Embryonic facial prominence (tissue), 1 donor: ENCODE results near the gene CYSRT1.
A peak's percentile ranks its signal among the peaks of the same experiment; 100 is the strongest.
"Not testable (repeated sequence)": the region's sequence is repeated elsewhere in the genome, so short reads cannot be mapped to it uniquely, and the experiment has no call there.

ENCODE experiments used
- DNase-seq: peaks from one replicate; pipeline ENCODE4 v3.0.0-alpha.2; 2016; ENCODE audit errors: extremely low spot score

The CYSRT1 gene

DNA sequence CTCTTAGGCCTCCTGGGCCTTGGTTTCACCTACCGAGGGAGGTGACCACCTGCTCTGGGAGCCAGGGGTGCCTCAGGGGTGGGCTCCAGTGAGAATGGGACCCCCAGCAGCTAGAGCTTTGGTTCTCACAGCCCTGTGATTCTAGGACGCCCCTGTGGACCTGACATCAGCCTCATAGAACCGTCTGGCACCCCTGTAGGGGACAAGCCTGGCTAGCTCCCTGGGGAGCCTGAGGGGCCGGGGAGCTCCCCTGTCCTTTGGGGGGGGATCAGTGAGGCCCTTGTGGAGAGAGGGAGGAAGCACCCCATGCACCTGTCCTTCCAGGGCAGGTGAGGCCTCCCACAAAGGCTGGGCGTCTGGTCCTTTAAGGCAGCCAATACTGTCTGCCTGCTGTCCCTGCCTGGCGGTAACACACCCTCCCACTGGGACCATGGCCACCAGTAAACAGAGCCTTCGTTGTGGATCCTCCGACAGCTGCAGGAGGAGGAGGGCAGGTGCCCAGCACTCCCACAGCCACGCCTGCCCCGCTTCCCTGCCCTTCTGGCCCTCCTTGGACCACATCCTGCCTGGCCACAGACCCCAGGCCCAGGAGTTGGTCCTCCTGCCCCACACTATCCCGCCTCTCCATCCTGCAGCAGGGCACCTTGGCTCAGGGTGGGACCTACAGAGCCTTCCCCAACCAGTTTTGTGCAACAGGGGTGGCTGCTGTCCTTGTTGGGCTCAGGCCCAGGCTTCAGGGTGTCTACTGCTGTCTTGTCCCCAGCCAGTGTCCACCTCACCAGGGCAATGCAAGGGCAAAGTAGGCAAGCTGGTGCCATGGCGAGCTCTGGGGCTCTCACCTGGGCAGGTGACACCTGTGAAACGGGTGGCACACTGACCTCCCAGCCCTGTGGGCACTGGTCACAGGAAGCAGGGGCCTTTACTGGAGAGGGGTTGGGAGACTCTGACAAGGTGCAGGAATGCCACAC, 13.1 kb downstream of the CYSRT1 start:
- no peak for DNase-seq

DNA sequence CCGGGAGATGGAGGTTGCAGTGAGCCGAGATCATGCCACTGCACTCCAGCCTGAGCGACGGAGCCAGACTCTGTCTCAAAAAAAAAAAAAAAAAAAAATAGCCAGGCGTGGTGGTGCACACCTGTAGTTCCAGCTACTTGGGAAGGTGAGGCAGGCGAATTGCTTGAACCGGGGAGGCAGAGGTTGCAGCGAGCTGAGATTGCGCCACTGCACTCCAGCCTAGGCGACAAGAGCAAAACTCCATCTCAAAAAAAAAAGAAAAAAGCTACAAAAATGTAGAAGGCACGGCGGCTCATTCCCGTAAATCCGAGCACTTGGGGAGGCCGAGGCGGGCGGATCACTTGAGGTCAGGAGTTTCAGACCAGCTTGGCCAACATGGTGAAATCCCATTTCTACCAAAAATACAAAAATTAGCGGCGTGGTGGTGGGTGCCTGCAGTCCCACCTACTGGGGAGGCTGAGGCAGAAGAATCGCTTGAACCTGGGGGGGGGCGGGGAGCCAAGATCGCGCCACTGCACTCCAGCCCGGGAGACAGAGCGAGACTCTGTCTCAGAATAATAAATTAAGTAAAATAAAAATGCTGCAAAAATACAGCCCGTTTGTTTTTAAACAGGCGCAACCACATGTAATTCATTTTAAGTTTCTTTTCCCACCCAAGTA, 14.7 kb downstream of the CYSRT1 start:
- not testable (repeated sequence) for DNase-seq

- DNase-seq, result no peak
These were observed 15.4 kb downstream of the CYSRT1 start for GRCh38 chr9:137240318-137240840.

DNA sequence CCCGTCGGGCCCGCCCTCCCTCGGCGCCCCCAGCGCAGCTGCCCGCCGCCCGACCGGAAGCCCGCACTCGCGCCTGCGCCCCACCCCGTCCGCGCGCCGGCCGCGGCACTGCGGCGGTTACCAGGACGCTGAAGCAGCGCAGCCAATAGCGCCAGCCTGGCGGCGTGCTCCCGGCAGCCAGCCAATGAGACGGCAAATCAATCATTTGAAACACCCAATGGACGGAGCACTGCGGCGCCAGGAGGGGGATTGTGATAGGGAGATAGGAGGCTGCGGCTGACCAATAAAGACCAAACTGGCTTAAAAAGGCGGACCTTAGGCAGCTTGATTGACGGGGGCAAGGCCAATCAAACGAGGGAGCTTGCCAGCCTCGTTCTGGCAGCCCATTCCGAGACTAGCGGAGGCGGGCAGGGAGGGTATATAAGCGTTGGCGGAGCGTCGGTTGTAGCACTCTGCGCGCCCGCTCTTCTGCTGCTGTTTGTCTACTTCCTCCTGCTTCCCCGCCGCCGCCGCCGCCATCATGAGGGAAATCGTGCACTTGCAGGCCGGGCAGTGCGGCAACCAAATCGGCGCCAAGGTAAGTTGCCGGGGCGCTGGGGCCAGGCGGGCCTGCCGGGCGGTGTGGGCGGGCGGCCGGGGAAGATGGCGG, 16.0 kb downstream of the CYSRT1 start, which contains the start of gene TUBB4B:
TSS of gene TUBB4B (plus strand) at position 447 of the 649 bp plus-strand sequence. CDS start at position 521, 74 bp downstream.
- peak; percentile 100 for DNase-seq

- DNase-seq, result no peak
These were observed 16.7 kb downstream of the CYSRT1 start for GRCh38 chr9:137241490-137242268.

DNA sequence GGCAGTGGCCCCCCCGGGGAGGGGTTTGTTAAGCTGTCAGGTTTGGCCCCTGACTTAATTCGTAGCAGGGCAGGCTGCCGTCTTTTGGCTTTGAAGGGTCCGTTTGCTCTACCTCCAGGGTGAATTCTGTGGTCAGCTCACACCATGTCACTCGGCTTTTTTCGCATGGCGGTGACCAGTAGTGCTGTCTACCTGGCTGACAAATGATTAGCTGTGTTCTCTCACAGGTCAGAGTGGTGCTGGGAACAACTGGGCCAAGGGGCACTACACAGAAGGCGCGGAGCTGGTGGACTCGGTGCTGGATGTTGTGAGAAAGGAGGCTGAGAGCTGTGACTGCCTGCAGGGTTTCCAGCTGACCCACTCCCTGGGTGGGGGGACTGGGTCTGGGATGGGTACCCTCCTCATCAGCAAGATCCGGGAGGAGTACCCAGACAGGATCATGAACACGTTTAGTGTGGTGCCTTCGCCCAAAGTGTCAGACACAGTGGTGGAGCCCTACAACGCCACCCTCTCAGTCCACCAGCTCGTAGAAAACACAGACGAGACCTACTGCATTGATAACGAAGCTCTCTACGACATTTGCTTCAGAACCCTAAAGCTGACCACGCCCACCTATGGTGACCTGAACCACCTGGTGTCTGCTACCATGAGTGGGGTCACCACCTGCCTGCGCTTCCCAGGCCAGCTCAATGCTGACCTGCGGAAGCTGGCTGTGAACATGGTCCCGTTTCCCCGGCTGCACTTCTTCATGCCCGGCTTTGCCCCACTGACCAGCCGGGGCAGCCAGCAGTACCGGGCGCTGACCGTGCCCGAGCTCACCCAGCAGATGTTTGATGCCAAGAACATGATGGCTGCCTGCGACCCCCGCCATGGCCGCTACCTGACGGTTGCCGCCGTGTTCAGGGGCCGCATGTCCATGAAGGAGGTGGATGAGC, 17.6 kb downstream of the CYSRT1 start:
- DNase-seq, result no peak

DNA sequence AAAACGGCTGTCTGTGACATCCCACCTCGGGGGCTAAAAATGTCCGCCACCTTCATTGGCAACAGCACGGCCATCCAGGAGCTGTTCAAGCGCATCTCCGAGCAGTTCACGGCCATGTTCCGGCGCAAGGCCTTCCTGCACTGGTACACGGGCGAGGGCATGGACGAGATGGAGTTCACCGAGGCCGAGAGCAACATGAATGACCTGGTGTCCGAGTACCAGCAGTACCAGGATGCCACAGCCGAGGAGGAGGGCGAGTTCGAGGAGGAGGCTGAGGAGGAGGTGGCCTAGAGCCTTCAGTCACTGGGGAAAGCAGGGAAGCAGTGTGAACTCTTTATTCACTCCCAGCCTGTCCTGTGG, 18.3 kb downstream of the CYSRT1 start:
- not testable (repeated sequence) for DNase-seq

DNA sequence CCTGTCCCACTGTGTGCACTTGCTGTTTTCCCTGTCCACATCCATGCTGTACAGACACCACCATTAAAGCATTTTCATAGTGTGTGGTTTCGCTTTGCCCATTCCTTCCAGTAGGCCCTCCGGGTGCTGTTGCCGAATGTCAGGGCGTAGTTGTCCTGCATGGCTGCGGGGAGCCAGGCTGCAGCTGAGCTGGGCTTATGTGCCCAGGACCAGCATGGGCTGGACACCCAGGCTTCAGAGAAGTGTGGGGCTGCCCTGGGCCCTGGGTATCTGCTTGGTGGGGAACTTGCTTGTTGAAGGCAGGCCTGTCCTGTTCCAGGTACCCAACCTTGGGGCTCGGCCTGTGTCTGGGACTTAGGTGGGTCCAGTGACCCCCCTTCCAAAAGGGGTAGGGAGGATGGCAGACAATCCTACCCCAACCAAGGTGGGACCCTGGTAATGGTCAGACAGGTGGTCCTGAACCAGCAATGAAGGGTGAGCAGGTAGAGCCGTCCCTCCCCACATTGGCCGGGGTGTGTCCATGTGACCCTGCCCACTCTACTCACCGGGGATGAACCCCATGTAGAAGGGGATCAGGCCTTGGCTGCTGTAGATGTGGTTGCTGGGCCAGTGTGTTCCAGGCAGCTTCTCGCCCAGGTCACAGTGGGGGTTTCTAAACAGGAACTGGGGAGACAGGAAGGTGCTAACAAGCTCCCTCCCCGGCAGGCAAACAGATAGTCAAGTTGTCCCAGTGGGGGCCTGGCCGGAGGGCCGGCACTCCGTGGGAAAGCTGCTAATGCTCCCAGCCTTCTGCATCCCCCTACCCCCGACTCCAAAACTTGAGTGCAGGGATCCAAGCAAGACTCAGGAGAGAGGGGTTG, 18.9 kb downstream of the CYSRT1 start:
- DNase-seq, result no peak

DNA sequence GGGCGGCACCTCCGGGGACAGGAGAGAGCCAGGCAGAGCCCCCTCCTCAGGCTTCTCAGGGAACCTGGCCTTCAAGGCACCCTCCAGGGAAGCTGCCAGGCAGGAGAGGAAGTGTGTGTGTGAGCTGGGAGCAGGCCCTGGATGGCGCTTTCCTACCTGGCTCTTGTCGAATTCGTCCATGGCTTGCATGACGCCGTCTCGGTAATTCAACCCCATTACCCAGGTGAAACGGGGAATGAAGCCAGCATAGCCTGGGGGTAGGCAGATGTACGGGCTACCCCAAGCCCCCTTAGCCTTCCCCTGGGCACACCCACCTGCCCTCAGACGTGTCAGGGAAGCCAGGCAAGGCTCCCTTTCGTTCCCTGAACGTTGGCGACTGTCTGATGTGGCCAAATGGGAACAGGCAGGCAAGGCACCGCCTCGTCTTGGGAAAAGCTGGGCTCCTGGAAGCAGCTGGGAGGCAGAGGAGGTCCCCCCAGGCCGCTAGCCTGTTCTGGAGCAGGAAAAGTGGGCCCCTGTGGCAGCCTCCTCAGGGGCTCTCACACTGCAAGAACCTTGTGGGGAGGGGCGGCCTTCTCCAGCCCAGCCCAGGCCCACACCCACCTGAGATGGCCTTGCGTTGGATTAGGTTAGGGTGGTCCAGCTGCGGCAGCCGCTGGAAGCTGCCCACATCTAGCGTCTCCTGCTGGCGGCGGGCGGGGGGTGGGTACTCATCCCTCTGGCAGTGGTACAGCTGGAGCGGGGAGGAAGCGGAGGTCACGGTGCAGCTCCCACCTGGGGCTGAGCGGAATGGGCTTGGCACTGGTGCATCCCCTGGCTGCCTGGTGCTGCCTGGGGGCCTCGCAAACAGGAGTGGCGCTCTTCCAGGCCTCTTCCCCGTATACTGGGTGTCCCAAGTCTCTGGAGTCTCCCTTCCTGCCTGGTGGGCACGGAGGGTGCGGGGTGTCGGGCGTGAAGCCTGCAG, 19.8 kb downstream of the CYSRT1 start:
- DNase-seq, result no peak

DNA sequence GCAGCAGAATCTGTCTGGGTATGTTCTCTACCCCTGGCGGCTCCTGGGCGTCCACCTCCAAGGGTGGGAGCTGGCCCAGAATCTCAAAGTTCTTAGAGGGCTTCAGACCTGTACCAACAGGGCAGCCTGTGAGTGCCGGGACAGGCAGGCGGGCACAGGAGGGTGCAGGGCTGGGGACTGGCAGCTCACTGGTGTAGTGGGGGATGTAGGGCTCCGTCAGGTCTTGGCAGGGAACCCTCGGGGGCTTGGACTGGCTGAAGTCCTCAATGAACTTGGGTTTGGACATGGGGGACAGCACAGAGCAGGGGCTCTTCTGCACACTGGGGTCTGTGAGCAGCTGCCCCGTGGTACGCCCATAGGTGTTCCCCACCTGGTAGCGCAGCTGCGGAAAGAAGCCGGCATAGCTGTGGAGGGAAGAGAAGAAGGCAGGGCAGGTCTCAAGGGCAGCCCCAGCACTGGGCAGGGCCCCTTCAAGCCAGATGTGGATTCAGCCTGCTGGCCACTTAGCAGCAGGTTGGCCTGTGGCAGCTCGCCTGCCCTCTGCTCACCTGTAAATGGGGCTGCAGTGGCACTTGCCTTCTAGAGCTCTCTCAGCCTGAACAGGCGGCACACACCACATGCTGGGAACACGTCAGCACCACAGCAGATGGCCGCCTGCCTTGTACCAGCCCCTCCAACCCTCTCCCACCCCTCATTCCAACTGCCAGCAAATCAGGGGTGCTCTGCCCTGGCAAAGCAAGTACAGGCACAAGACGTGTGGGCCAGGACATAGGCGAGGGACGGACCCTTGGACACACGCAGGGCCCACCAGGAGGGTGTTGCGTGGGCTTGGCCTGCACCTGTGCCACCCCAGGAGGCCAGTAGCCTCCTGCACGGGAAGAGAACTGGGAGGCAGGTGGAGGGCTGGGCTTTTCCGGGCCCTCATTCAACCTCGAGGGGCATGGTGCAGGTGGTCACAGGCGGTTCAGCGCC, 20.8 kb downstream of the CYSRT1 start:
- DNase-seq, result no peak

GRCh38 chr9:137247135-137247915, 22.4 kb downstream of the CYSRT1 start:
- DNase-seq, result no peak

DNA sequence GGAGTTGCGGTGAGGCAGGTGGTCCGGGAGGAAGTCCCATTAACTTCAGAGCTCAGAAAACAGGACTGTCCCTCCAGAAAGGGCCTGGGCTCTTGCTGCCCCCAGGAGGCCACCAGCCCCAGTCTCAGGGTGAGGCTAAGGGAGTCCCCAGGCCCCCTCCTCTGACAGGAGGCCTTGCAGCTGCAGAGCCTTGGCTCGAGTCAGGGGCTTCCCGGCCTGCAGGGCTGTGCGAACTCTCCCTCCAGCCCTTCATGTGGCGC, 22.9 kb downstream of the CYSRT1 start:
- no peak for DNase-seq

DNA sequence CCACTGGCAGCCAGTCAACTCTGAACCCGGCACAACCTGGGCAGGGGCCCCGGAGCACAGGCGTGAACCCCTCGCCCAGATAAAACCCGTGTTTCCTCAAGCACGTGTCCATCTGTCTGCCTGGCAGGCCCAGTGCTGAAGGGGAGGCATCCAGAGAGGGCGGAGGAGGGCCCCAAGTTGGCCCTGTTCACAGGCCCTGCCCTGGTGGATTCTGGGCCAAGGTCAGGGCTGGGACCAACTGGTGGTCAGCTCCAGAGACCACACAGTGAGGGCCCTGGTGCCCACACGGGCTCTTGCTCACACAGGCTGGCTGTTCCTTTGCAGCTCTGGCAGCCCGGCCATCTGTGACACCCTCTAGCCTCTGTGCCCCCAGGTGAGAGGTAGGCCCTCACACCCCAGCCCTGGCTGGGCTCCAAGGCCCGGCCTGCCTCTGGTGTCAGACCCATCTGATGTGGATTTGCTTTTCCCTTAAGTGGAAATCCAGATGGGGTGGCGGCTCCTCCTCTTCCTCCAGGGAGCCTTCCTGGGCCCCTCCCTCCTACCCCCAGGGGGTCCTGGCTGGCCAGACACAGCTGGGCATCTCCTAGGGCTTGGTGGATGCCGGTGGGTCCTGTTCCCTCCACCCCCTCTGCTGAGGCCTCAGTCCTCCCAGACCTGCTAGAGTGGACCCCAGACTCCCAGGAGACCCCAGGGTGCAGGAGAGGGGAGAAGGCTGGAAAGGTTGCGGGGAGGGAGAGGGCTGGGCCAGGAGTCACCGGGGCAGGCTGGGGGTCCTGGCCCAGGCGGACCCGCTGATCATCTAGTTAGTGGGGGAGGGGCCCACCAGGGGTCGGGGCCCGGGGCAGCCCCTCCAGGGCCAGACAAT, 25.6 kb downstream of the CYSRT1 start:
- DNase-seq, result no peak

DNA sequence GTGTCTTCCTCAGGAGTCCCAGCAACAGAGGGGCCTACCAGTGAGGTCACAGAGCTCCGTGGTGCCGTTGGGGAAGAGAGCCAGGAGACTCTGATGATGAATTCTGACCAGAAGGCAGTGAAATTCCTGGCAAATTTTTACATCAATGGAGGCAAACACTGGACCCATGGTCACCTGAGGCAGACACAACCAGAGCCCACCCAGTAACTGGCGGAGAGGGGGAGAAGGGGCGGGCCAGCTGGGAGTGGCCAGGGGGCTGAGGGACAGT, 26.2 kb downstream of the CYSRT1 start, which contains the start of gene STPG3:
TSS of gene STPG3 (plus strand) at position 93 of the 268 bp plus-strand sequence. CDS start at position 94, 1 bp downstream.
- no peak for DNase-seq

DNA sequence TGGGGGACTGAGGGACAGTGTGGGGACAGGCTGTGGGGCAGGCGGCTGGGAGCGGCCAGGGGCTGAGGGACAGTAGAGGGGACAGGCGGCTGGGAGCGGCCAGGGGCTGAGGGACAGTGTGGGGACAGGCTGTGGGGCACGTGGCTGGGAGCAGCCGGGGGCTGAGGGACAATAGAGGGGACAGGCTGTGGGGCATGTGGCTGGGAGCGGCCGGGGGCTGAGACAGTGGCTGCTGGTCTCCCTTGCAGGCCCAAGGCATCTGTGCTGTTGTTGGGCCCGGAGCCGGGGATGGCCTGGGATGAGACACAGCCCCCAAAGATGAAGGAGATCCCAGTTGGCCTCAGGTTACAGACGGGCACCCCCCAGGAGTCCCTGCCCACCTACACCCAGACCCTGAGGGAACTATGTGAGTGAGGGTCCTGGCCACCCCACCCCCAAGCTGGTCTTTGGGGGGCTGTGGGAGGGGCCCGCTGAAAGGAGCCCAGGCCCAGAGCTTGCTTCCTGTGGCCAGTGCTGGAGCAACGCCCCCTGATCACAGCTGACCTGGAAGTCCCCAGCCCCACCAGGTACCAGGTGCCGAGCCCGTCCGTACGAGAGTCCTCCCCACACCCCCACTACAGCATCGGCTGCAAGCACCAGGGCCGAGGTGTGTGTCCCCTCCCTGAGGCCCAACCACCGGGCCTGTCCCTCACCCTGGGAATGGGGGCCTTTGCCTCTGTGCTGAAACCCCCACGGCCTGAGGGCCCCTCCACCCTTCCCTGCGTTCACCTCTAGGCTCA, 26.7 kb downstream of the CYSRT1 start:
- DNase-seq, result no peak
